Upper lobe of left lung (tissue), 4 donors: ENCODE measurements around the gene LPAR3.

Experiments used
- POLR2A ChIP-seq, 4 donors: fragments of 450-650 bp; IDR thresholded peaks; one replicate each; pipeline ENCODE4 v1.5.1; 2016 to 2017; ENCODE audit warnings: antibody characterized with exemption in 4 of 4, mild to moderate bottlenecking in 2 of 4
- TF ChIP-seq, protein P1 (sequence below), 6 experiments: fragments of 450-650 bp in 4 of 6; fragments of 200-600 bp in 2 of 6; sonication (generic) in 2 of 6; IDR thresholded peaks; one replicate each; pipeline ENCODE4 v1.5.1; 2016 to 2019; ENCODE audit warnings: antibody characterized with exemption in 6 of 6

DNA sequence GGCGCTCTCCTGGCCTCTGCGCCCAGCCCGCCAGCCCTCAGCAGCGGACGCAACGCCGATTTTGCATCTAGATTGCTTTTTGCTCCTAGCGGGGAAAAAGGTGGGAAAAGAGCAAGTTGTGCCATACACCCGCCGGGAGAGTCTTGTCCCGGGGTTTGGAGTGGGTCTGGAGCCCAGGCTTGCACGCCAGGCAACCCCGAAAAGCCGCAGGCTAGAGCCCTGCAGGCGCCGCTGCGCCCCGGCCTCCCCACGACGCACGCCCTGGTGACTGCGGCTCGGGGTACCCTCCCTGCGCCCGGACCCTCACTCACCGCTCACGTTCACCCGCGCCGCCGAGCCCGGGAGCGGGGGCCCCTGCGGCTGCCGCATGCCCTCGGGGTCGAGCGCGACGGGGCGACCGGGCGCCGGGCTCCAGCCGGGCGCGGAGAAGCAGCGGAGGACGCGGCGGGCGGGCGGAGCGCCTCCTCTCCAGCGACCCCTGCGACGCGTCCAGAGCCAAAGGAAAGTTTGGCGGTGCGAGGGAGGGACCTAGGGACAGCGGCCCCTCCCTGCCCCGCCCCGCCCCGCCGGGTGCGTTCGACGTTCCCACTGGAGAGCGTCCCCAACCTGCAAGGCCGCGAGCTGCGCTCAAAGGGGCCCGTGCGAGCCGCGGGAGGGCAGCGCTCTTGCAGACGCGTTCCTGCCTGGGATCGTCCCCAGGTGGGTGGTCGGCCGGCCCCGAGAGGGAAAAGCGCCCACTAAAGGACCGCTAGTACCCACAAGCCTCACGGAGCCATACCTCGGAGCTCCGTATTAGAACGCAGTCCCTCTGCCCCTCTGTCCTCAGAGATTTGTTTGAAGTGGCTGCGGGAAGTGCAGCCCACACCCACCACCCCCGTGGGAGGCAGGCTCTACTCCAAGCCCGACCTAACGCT lies at the start of gene LPAR3:
- TF ChIP-seq, protein P1, sequence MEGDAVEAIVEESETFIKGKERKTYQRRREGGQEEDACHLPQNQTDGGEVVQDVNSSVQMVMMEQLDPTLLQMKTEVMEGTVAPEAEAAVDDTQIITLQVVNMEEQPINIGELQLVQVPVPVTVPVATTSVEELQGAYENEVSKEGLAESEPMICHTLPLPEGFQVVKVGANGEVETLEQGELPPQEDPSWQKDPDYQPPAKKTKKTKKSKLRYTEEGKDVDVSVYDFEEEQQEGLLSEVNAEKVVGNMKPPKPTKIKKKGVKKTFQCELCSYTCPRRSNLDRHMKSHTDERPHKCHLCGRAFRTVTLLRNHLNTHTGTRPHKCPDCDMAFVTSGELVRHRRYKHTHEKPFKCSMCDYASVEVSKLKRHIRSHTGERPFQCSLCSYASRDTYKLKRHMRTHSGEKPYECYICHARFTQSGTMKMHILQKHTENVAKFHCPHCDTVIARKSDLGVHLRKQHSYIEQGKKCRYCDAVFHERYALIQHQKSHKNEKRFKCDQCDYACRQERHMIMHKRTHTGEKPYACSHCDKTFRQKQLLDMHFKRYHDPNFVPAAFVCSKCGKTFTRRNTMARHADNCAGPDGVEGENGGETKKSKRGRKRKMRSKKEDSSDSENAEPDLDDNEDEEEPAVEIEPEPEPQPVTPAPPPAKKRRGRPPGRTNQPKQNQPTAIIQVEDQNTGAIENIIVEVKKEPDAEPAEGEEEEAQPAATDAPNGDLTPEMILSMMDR (IDR thresholded peaks at IDR 0.05): no peak
- TF ChIP-seq POLR2A (IDR thresholded peaks at IDR 0.05): no peak
